OCI-LY1 (cell line): ENCODE data around the gene SPRING1.

Experiments used
- H2AFZ ChIP-seq: fragments of 200-600 bp; sonication (generic), shearing (Covaris generic); 2 replicates; pipeline ENCODE4 v1.6.0; 2014; ENCODE audit warnings: antibody characterized with exemption, mild to moderate bottlenecking, low read length
- H3F3A ChIP-seq: fragments of 200-600 bp; sonication (generic), shearing (Covaris generic); 2 replicates; pipeline ENCODE4 v1.6.0; 2014; ENCODE audit warnings: mild to moderate bottlenecking, antibody characterized with exemption, low read length, moderate library complexity; ENCODE audit not compliant: insufficient read depth
- H3K27ac ChIP-seq: fragments of 200-600 bp; sonication (generic); 2 replicates; pipeline ENCODE4 v1.5.1; 2014; ENCODE audit warnings: low read length, mixed run types, mild to moderate bottlenecking, low read depth; ENCODE audit not compliant: poor library complexity, severe bottlenecking
- H3K27me3 ChIP-seq: fragments of 200-600 bp; sonication (generic); 2 replicates; pipeline ENCODE4 v1.6.0; 2014; ENCODE audit warnings: antibody characterized with exemption, mild to moderate bottlenecking, low read length, moderate library complexity; ENCODE audit not compliant: insufficient read depth
- H3K36me3 ChIP-seq: fragments of 200-600 bp; sonication (generic); 2 replicates; pipeline ENCODE4 v1.6.1; 2014; ENCODE audit warnings: mild to moderate bottlenecking, antibody characterized with exemption, low read length, moderate library complexity, mixed read lengths; ENCODE audit not compliant: insufficient read depth
- H3K4me1 ChIP-seq: fragments of 200-600 bp; sonication (generic); 2 replicates; pipeline ENCODE4 v1.5.1; 2014; ENCODE audit warnings: mild to moderate bottlenecking, low read length, moderate library complexity; ENCODE audit not compliant: insufficient read depth, severe bottlenecking
- H3K4me2 ChIP-seq: fragments of 200-600 bp; sonication (generic), shearing (Covaris generic); 2 replicates; pipeline ENCODE4 v1.6.1; 2014; ENCODE audit warnings: low read length
- H3K4me3 ChIP-seq: fragments of 200-600 bp; sonication (generic); 2 replicates; pipeline ENCODE4 v1.5.1; 2014; ENCODE audit warnings: low read length, low read depth, mild to moderate bottlenecking, mixed read lengths; ENCODE audit not compliant: poor library complexity, severe bottlenecking
- H3K79me2 ChIP-seq: fragments of 200-600 bp; shearing (Covaris generic); 2 replicates; pipeline ENCODE4 v1.6.1; 2016; ENCODE audit warnings: mixed run types, low read length, mixed read lengths; ENCODE audit not compliant: insufficient read depth
- H3K9ac ChIP-seq: fragments of 200-600 bp; sonication (generic), shearing (Covaris generic); 2 replicates; pipeline ENCODE4 v1.6.1; 2014; ENCODE audit warnings: mild to moderate bottlenecking, low read length, mixed read lengths
- H3K9me2 ChIP-seq: fragments of 200-600 bp; sonication (generic), shearing (Covaris generic); 2 replicates; pipeline ENCODE4 v1.6.1; 2014; ENCODE audit warnings: low read depth, mild to moderate bottlenecking, low read length, mixed read lengths
- H3K9me3 ChIP-seq: fragments of 200-600 bp; shearing (Covaris generic); 2 replicates; pipeline ENCODE4 v1.6.1; 2014; ENCODE audit warnings: low read length, mixed read lengths
- H4K20me1 ChIP-seq: fragments of 200-600 bp; sonication (generic), shearing (Covaris generic); 2 replicates; pipeline ENCODE4 v1.6.0; 2016; ENCODE audit warnings: mild to moderate bottlenecking, low read length; ENCODE audit not compliant: insufficient read depth
- EZH2 ChIP-seq: fragments of 200-600 bp; sonication (generic), shearing (Covaris generic); IDR thresholded peaks from 2 replicates; pipeline ENCODE4 v1.8.0; 2017; ENCODE audit warnings: borderline replicate concordance, mixed run types, mild to moderate bottlenecking, antibody characterized with exemption, low read length, moderate library complexity, mixed read lengths
- TF ChIP-seq, protein P1 (sequence below): fragments of 200-600 bp; sonication (generic), shearing (Covaris generic); IDR thresholded peaks from 2 replicates; pipeline ENCODE4 v1.5.1; 2017; ENCODE audit warnings: mild to moderate bottlenecking, antibody characterized with exemption, low read length, moderate library complexity, mixed read lengths

The SPRING1 gene, protein sequence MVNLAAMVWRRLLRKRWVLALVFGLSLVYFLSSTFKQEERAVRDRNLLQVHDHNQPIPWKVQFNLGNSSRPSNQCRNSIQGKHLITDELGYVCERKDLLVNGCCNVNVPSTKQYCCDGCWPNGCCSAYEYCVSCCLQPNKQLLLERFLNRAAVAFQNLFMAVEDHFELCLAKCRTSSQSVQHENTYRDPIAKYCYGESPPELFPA

DNA sequence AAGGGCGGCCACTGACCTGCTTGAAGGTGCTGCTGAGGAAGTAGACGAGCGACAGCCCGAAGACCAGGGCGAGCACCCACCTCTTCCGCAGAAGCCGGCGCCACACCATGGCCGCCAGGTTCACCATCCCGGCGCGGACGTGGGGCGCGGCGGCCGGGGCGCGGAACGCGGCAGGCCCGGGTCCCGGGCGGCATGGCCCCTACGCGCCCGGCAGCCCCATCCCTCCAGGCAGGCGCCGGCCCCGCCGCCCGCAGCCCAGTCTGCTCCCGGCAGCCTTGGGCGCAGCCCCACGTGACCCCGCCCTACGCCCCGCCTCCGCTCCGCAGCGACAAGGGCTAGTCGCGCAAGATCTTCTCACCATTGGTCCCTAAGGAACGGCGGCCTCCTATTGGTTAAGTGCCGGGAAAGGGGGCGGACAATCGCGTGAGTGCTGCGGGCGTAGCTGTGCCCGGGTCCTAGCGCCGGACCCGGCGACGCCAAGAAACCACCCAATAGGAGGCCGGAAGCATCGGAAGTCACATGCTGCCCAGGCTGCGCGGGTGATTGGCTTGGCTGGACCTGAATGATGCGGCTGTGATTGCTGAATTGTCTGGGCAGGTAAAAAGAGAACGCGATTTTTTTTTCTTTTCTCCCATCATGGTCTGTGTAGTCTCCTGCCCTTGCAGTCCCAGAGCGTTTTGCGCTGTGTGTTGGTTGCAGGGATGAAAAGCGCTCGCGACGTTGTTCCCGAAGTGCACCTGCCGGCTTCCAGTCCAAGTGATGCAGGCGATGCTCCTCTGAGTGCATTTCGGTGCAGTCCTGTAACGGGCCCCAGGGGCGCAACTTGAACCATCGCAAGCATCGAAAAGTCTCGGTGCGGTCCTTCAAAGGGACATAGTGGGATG is at the start of gene SPRING1, which contains the start of gene RNFT2:
Gene SPRING1 (minus strand): TSS at position 296 of the 884 bp plus-strand sequence. CDS start 169 bp downstream, at position 127.
Gene RNFT2 (plus strand): TSS at position 542 of the 884 bp plus-strand sequence. CDS start 2,183 bp downstream, outside the sequence.
- Histone ChIP-seq H4K20me1 (no peaks in the 10 kb centered on the region), H3K27ac (peak within 1 kb of the TSS; percentile 76), H3K4me1 (peaks cover 57% of the 10 kb centered on the region), H3K4me2 (peak within 1 kb of the TSS; percentile 93), H2AFZ (no peak within 1 kb of the TSS), H3K27me3 (no peaks in the 10 kb centered on the region), H3K9me2 (no peaks in the 10 kb centered on the region), H3K36me3 (peaks cover 43% of the 10 kb centered on the region), H3K9me3 (no peaks in the 10 kb centered on the region), H3K4me3 (peak within 1 kb of the TSS; percentile 98), H3F3A (0 out of 2 replicates have a peak, but pooled peaks cover 2% of the 10 kb centered on the region), H3K79me2 (peaks cover 44% of the 10 kb centered on the region), H3K9ac (peak within 1 kb of the TSS; percentile 97)
- TF ChIP-seq, protein P1, sequence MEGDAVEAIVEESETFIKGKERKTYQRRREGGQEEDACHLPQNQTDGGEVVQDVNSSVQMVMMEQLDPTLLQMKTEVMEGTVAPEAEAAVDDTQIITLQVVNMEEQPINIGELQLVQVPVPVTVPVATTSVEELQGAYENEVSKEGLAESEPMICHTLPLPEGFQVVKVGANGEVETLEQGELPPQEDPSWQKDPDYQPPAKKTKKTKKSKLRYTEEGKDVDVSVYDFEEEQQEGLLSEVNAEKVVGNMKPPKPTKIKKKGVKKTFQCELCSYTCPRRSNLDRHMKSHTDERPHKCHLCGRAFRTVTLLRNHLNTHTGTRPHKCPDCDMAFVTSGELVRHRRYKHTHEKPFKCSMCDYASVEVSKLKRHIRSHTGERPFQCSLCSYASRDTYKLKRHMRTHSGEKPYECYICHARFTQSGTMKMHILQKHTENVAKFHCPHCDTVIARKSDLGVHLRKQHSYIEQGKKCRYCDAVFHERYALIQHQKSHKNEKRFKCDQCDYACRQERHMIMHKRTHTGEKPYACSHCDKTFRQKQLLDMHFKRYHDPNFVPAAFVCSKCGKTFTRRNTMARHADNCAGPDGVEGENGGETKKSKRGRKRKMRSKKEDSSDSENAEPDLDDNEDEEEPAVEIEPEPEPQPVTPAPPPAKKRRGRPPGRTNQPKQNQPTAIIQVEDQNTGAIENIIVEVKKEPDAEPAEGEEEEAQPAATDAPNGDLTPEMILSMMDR = peak; percentile 43; the same call in 1 of the 2 replicates
- TF ChIP-seq EZH2 = no peak

DNA sequence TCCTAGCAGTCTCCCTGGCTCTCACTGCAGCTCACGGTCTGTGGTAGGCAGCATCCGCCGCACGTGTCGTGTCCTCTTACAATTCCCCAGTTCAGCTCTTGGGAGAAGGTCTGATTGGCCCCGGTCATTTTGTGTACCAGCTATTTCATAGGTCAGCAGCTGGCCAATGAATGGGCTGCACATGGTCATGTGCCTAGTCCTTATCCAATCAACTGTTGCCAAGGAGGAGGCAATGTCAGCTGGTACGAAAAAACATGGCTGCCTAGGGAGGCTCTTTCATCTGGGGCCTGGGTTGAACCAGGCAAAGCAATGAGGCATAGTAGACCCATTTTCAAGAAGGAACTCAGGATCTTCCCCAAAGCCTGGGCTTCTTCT is 46.4 kb upstream of the SPRING1 start:
- Histone ChIP-seq H3K27ac (no peak overlapping the region), H3K4me2 (no peak overlapping the region), H3K4me3 (no peak overlapping the region), H3K9me3 (no peaks in the 10 kb centered on the region), H3F3A (no peaks in the 10 kb centered on the region), H4K20me1 (no peaks in the 10 kb centered on the region), H3K27me3 (no peaks in the 10 kb centered on the region), H3K79me2 (no peaks in the 10 kb centered on the region), H3K9me2 (no peaks in the 10 kb centered on the region), H3K36me3 (peaks cover 89% of the 10 kb centered on the region), H3K9ac (no peak overlapping the region), H2AFZ (no peak overlapping the region), H3K4me1 (no peaks in the 10 kb centered on the region)
- TF ChIP-seq, protein P1 = no peak
- TF ChIP-seq EZH2 = no peak

DNA sequence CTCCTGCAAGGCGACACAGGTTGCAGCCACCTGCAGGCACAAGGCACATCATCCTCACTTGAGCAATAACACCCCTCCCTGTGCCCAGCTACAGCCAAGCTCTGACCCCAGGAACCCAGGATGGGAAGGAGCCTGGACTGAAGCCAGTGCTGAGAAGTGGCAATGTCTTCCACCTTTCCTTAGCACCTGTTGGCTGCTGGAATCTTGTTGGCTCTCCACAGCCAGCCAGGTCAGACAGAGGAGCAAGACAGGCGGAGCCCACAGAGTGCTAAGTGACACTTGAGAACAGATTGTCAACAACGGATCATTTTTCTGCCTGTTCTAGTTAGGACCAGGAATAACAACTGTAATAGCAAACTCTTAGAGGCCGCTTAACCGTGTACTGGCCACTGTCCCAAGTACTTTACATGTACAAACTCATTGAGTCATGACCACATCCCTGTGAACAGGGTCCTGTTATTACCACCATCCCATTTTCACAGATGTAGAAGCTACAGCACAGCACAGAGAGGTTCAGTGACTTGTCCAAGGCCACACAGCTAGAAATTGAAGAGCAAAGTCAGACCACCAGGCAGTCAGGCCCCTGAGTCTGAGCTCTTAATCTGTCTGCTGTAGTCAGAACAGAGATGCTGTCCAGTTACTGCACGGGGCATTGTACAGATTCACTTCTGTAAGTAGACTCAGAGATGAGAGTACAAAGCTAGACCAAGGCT is 45.8 kb upstream of the SPRING1 start:
- Histone ChIP-seq H3K9me2 (no peaks in the 10 kb centered on the region), H4K20me1 (no peaks in the 10 kb centered on the region), H3K4me3 (no peak overlapping the region), H3F3A (no peaks in the 10 kb centered on the region), H3K4me1 (no peaks in the 10 kb centered on the region), H3K4me2 (no peak overlapping the region), H3K9me3 (no peaks in the 10 kb centered on the region), H2AFZ (no peak overlapping the region), H3K27ac (no peak overlapping the region), H3K27me3 (no peaks in the 10 kb centered on the region), H3K79me2 (no peaks in the 10 kb centered on the region), H3K9ac (no peak overlapping the region), H3K36me3 (peaks cover 88% of the 10 kb centered on the region)
- TF ChIP-seq, protein P1 = no peak
- TF ChIP-seq EZH2 = no peak
